ENCODE measurements around the gene FBXL7.

DNA sequence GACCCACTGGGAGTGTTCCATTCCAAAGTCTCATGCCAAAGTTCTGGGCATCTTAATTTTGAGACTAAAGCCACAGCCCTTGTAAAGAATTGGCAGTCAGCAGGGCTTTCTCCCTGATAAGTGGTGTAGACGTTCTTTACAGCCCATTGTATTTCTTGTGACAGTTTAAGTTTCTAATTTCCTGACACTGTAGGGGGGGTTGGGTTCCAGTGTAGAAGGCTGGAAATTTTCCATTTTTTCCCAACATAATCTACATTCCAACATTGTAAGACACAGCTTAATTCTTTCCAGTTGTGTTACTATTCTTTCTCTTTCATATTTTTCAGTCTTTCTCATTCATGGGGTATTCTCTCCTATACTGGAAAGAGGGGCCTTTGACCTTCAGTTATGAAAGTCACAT, 121.1 kb downstream of the FBXL7 start:
- TF ChIP-seq, protein P1, sequence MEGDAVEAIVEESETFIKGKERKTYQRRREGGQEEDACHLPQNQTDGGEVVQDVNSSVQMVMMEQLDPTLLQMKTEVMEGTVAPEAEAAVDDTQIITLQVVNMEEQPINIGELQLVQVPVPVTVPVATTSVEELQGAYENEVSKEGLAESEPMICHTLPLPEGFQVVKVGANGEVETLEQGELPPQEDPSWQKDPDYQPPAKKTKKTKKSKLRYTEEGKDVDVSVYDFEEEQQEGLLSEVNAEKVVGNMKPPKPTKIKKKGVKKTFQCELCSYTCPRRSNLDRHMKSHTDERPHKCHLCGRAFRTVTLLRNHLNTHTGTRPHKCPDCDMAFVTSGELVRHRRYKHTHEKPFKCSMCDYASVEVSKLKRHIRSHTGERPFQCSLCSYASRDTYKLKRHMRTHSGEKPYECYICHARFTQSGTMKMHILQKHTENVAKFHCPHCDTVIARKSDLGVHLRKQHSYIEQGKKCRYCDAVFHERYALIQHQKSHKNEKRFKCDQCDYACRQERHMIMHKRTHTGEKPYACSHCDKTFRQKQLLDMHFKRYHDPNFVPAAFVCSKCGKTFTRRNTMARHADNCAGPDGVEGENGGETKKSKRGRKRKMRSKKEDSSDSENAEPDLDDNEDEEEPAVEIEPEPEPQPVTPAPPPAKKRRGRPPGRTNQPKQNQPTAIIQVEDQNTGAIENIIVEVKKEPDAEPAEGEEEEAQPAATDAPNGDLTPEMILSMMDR (IDR thresholded peaks at IDR 0.05) = no peak
- no peak for TF ChIP-seq POLR2A (IDR thresholded peaks at IDR 0.05)

All from lower leg skin (tissue), 3 donors.